ENCODE results near the gene IP6K1. TPM values are rescaled to one million over a fixed set of nuclear protein-coding genes. Genes with fewer than 3 reads are reported as not detected.

Gene IP6K1
- total and polyA plus RNA-seq, 2 donors from 2014 or later, result 21.7 to 49.6 TPM

GRCh38 chr3:49769286-49769915 lies 16.9 kb downstream of the IP6K1 start:
- DNase-seq (no peak), FAIRE-seq (no peak)
- Histone ChIP-seq H3K36me3 (ENCODE audit: control insufficient read depth in 2 of 3, insufficient read depth in 3 of 3, low read length in 3 of 3) (peaks cover 0 to 2% (median 0%) of the 10 kb centered on the region in 3 donors), H3K27ac (ENCODE audit: low read depth in 2 of 2, low read length in 2 of 2) (no peak overlapping the region), H3K27me3 (ENCODE audit: control insufficient read depth, insufficient read depth, low read length) (no peaks in the 10 kb centered on the region), H3K9me3 (ENCODE audit: control insufficient read depth in 2 of 3, insufficient read depth in 1 of 3, low read length in 3 of 3) (no peaks in the 10 kb centered on the region), H3K9ac (ENCODE audit: low read length in 3 of 3) (no peak overlapping the region), H3K4me3 (ENCODE audit: low read length in 3 of 3) (no peak overlapping the region), H3K4me1 (ENCODE audit: control insufficient read depth in 2 of 3, insufficient read depth in 2 of 3, low read depth in 1 of 3, low read length in 3 of 3) (no peaks in the 10 kb centered on the region)
- TF ChIP-seq CTCF (IDR thresholded peaks at IDR 0.05; ENCODE audit: borderline replicate concordance, extremely low read depth, insufficient read depth), result no peak
- intact Hi-C loops (cut with DNase I), result no loop called here

- Histone ChIP-seq H3K27ac (ENCODE audit: low read depth in 2 of 2, low read length in 2 of 2) (no peak overlapping the region), H3K4me3 (ENCODE audit: low read length in 3 of 3) (no peak overlapping the region), H3K9me3 (ENCODE audit: control insufficient read depth in 2 of 3, insufficient read depth in 1 of 3, low read length in 3 of 3) (no peaks in the 10 kb centered on the region), H3K4me1 (ENCODE audit: control insufficient read depth in 2 of 3, insufficient read depth in 2 of 3, low read depth in 1 of 3, low read length in 3 of 3) (no peaks in the 10 kb centered on the region), H3K27me3 (ENCODE audit: control insufficient read depth, insufficient read depth, low read length) (no peaks in the 10 kb centered on the region), H3K9ac (ENCODE audit: low read length in 3 of 3) (no peak overlapping the region), H3K36me3 (ENCODE audit: control insufficient read depth in 2 of 3, insufficient read depth in 3 of 3, low read length in 3 of 3) (no peaks in the 10 kb centered on the region)
- intact Hi-C loops (cut with DNase I), result no loop called here
- FAIRE-seq (no peak), DNase-seq (no peak)
- TF ChIP-seq CTCF (IDR thresholded peaks at IDR 0.05; ENCODE audit: borderline replicate concordance, extremely low read depth, insufficient read depth), result no peak
Observed at GRCh38 chr3:49763981-49764380, 22.4 kb downstream of the IP6K1 start.

- H3K9me3 ChIP-seq (ENCODE audit: control insufficient read depth in 2 of 3, insufficient read depth in 1 of 3, low read length in 3 of 3), result no peaks in the 10 kb centered on the region
- FAIRE-seq (no peak), DNase-seq (no peak)
- no peaks in the 10 kb centered on the region for H3K27me3 ChIP-seq (ENCODE audit: control insufficient read depth, insufficient read depth, low read length)
- intact Hi-C loops (cut with DNase I), result no loop called here
- TF ChIP-seq CTCF (IDR thresholded peaks at IDR 0.05; ENCODE audit: borderline replicate concordance, extremely low read depth, insufficient read depth), result no peak
- no peak overlapping the region for H3K9ac ChIP-seq (ENCODE audit: low read length in 3 of 3)
- H3K27ac ChIP-seq (ENCODE audit: low read depth in 2 of 2, low read length in 2 of 2), result no peak overlapping the region
- no peaks in the 10 kb centered on the region for H3K4me1 ChIP-seq (ENCODE audit: control insufficient read depth in 2 of 3, insufficient read depth in 2 of 3, low read depth in 1 of 3, low read length in 3 of 3)
- no peaks in the 10 kb centered on the region for H3K36me3 ChIP-seq (ENCODE audit: control insufficient read depth in 2 of 3, insufficient read depth in 3 of 3, low read length in 3 of 3)
- H3K4me3 ChIP-seq (ENCODE audit: low read length in 3 of 3), result no peak overlapping the region
Observed at GRCh38 chr3:49761661-49762060, 24.7 kb downstream of the IP6K1 start.

- H3K9me3 ChIP-seq (ENCODE audit: control insufficient read depth in 2 of 3, insufficient read depth in 1 of 3, low read length in 3 of 3), result no peaks in the 10 kb centered on the region
- intact Hi-C loops (cut with DNase I), result no loop called here
- H3K27ac ChIP-seq (ENCODE audit: low read depth in 2 of 2, low read length in 2 of 2), result no peak overlapping the region
- peaks cover 0 to 4% (median 0%) of the 10 kb centered on the region in 3 donors for H3K4me1 ChIP-seq (ENCODE audit: control insufficient read depth in 2 of 3, insufficient read depth in 2 of 3, low read depth in 1 of 3, low read length in 3 of 3)
- no peak for TF ChIP-seq CTCF (IDR thresholded peaks at IDR 0.05; ENCODE audit: borderline replicate concordance, extremely low read depth, insufficient read depth)
- FAIRE-seq (no peak), DNase-seq (peak in 2 of 5 donors; percentile 5 to 58)
- H3K9ac ChIP-seq (ENCODE audit: low read length in 3 of 3), result no peak overlapping the region
- no peaks in the 10 kb centered on the region for H3K36me3 ChIP-seq (ENCODE audit: control insufficient read depth in 2 of 3, insufficient read depth in 3 of 3, low read length in 3 of 3)
- H3K4me3 ChIP-seq (ENCODE audit: low read length in 3 of 3), result no peak overlapping the region
- H3K27me3 ChIP-seq (ENCODE audit: control insufficient read depth, insufficient read depth, low read length), result no peaks in the 10 kb centered on the region
Observed at GRCh38 chr3:49759226-49759625, 27.1 kb downstream of the IP6K1 start.

Data from kidney (tissue), 14 donors.